OCI-LY1 (cell line): ENCODE results near the gene CDC42EP3.

Experiments used
- EZH2 ChIP-seq: fragments of 200-600 bp; sonication (generic), shearing (Covaris generic); IDR thresholded peaks from 2 replicates; pipeline ENCODE4 v1.8.0; 2017; ENCODE audit warnings: borderline replicate concordance, mixed run types, mild to moderate bottlenecking, antibody characterized with exemption, low read length, moderate library complexity, mixed read lengths
- TF ChIP-seq, protein P1 (sequence below): fragments of 200-600 bp; sonication (generic), shearing (Covaris generic); IDR thresholded peaks from 2 replicates; pipeline ENCODE4 v1.5.1; 2017; ENCODE audit warnings: mild to moderate bottlenecking, antibody characterized with exemption, low read length, moderate library complexity, mixed read lengths

DNA sequence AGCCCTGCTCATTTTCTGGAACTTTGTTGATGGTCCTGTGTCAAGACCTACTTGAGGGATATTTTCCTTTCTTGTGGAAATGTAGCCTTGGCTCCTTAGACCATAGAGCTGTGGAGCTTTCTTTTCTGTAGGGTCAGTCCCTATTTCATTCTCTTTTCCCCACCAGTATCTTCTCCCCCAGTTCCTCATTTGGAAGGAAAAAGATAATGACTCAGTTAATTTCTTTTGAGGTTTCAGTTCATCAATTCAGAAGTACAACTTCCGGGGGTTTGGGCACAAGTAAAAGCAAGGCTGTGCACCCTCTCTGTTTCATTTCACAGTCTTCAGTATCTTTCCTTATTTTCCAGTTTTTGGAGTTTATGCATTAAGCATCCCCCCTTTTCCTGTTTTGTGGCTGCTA lies 70.7 kb downstream of the CDC42EP3 start:
- TF ChIP-seq, protein P1, sequence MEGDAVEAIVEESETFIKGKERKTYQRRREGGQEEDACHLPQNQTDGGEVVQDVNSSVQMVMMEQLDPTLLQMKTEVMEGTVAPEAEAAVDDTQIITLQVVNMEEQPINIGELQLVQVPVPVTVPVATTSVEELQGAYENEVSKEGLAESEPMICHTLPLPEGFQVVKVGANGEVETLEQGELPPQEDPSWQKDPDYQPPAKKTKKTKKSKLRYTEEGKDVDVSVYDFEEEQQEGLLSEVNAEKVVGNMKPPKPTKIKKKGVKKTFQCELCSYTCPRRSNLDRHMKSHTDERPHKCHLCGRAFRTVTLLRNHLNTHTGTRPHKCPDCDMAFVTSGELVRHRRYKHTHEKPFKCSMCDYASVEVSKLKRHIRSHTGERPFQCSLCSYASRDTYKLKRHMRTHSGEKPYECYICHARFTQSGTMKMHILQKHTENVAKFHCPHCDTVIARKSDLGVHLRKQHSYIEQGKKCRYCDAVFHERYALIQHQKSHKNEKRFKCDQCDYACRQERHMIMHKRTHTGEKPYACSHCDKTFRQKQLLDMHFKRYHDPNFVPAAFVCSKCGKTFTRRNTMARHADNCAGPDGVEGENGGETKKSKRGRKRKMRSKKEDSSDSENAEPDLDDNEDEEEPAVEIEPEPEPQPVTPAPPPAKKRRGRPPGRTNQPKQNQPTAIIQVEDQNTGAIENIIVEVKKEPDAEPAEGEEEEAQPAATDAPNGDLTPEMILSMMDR, result no peak
- TF ChIP-seq EZH2, result no peak
